Islet precursor cell (in vitro differentiated cells): ENCODE measurements around the gene MYADML2.
A peak's percentile ranks its signal among the peaks of the same experiment; 100 is the strongest.

Experiments
- DNase-seq: peaks from one replicate; pipeline ENCODE4 v3.0.0-alpha.2; 2018

Gene MYADML2

DNA sequence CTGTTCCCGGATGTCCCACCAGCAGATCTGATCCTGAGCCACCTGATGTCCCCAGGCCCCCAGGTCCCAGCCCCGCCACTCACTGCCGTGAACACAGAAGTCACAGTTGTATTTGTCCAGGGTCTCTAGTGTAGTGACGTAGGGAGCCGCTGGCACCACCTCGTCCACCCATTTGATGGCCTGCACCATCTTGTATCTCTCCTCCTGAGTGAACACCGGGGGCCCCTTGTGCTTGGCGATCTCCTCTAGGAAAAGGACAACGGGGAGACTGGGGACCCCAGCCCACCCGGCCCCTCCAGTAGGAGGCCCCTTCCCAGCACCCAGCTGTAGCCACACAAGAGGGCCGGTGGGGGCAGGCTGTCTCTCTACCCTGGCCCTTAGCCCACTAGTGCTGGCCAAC is 38.2 kb downstream of the MYADML2 start:
- DNase-seq = no peak

DNA sequence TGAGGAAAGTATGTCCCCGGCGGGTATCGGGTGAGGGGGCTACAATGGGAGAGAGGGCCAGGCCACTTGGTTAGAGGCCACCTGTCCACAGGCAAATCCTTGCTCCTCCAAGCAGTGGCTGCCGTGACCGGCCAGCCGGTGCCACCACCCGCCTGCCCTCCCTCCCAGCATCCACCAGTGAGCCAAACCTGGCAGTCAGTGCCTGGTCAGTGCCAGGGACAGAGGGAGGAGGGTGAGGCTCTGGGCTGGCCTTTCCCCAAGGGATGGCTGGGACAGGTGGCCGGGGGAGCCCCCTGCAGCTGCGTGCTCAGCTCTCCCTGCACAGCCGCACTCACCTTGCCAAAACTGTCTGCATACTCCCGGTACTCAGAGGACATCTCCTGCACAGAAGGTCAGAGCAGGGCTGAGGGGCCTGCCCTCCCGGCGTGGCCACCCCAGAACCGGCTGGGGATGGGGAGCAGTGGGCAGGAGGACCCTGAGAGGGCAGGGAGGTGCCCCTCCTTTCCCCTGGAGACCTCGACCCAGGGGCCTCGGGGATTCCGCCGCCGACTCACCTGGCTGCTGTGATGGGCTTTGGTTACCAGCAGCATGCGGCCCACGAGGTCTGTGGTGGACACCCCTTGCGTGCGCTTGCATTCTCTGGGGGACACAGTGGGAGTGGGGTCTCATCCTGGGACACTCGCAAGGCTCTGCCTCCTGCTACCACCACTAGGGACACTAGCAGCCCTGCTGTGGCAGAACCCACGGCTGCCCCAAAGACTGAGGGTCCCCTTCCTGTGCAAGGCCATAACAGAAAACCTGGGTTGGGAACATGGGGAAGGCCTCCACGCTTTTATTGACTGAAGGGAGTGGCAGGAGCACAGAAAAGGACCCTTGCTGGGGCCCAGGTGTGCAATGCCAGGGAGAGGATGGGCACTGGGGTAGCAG is 39.6 kb downstream of the MYADML2 start:
- DNase-seq = no peak

DNA sequence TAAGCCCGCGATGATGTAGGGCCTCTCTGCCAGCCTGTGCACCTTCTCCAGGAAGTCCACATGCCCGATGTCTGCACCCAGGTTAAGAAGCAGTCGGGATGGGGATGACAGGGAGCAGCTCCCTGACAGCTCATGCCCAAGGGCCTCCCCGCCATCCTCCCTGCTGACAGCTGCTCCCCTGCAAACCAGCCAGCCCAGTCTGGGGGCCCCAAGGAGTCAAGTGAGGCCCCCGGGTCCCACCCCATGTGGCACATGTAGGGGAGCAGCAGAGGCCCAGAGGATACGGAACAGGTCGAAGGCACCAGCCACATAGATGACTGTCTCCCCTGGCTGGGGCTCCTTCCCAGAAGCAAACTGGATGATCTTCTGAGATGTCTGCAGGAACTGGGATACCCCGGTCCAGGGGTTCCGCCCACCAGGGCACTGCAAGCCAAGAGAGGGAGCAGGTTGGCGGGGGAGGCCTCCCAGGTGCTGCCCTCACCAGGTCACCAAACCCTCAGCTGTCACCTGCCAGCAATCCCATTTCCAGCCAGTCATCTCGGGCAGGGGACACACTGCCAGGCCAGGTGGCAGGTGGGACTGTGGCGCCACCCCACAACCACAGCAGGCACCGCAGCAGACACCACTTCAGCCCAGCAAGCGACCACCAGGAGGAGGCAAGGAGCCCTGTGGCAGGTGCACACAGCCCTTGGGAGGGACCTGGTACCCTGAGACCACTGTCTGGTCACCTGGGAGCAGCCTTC is 40.4 kb downstream of the MYADML2 start:
- no peak for DNase-seq

DNA sequence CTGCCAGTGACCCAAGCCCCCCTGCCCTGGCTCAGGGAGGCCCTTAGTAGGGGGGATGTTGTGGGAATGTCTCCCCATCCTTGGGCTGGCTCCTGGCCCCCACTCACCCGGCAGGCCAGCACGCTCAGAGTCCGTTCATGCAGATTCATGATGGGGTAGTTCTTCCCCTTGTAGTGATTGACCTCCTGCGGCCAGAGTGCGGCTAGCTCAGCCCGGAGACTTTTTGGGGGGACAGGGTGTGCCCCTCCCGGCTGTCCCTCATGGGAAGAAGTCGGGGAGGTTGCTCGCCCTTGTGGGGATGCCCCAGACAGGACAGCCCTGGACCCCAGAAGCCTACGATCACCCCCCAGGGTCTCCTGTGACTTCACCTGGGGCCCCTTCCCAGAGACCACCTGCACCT is 41.0 kb downstream of the MYADML2 start:
- no peak for DNase-seq

DNA sequence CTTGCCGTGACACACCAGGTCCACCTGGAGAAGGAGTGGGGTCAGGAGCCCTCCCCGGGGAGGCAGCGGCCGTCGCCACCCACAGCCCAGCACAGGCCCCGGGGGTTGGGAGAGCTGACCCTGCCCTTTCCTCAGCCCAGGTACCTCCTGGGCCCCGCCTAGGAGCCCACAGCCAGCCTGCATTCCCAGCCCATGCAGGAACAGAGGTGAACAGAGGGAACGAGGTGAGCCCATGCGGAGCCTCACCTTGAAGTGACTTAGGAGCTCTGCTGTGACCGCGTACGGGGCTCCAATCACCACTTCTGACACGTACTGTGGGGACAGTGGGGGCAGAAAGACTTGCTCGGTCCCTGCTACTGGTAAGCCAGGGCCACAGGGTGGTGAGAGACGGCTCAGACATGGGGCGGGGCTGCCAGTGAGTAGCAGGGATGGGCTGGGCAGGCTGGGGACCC is 41.6 kb downstream of the MYADML2 start:
- no peak for DNase-seq

DNA sequence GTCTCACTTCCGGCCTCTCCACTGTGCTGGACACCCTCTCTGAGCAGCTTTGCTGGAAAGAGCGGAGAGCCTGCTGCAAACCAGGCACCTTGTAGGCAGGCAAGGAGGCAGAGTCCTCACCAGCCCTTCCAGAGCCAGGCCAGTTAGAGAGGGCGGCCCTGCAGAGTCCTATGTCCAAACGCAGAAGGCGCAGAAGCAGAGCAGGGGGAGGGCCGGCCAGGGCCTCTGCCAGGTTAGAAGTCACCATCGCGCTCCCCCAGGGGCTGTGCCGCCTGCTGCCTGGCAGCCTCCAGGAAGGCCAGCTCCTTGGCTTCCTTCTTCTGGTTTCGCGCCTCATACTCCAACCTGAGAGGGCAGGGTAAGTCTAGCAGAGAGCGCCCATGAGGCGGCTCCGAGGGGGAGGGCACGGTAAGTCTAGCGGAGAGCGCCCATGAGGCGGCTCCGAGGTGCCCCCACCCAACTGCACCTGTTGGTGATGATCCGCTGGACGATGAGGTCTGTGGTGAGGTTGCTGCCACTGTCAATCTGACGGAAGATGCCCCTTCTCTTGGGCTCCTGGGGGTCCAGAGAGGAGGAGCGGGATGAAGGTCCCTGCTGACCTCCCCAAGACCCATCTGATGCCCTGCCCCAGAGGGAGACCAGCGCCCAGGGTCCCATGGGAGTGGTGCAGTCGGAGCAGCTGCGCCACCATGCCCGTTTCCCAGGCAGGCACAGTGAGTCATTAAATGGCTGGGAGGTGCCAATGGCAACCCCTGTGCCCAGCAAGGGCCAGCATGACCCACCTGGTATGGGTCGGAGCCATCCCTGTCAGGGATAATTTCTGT is 42.2 kb downstream of the MYADML2 start:
- no peak for DNase-seq

DNA sequence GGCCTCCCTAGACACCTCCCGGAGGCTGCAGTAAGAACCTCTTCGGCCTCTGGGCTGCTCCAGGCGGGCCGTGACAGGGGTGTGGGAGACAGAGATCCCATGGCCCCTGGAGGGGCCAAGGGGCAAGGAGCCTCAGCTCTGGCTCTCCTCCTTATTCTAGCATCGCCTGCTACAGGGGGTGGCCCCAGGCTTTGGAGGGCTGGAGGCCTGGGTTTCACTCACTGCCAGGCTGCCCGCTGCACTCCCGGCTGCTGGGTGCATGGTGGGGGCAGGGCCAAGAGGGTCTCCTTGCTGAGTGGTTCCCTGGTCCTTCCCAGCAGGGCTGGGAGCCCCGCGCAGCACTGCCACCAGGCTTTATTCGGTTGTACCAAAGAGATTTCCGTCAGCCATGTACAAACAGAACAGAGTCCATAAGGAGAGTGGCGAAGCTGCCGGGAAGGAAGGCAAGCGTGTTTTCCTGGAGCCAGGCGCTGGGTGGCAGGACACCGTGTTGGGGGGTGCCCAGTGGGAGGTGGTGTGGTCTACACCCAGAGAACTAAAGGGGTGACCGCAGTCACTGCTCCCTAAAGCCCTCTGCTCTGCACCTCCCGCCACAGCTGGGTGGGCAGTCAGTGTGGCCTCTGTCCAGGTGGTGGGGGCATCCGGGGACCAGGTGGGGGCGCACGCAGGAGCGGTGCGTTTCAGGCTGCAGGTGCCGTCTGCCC is 43.0 kb downstream of the MYADML2 start:
- DNase-seq = no peak

DNA sequence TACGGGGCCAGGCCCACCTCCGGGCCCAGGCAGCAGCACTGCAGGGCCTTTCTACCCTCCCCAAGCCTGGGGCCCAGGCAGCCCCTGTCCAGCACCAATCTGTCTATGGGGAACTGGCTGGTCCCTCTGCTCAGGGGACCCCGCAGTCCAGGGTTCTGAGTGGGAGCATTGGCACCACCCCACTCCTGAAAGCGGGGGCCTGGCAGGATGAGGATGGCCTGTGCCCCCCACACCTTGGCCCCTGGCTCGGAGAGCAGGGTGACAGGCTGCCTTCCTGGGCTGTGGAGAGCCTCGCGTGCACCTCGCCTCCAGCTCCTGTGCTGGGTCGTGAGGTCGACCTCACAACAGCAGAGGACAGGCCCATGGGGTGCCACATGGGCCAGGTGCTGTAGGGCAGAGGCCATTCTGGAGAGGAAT is 43.6 kb downstream of the MYADML2 start:
- no peak for DNase-seq

DNA sequence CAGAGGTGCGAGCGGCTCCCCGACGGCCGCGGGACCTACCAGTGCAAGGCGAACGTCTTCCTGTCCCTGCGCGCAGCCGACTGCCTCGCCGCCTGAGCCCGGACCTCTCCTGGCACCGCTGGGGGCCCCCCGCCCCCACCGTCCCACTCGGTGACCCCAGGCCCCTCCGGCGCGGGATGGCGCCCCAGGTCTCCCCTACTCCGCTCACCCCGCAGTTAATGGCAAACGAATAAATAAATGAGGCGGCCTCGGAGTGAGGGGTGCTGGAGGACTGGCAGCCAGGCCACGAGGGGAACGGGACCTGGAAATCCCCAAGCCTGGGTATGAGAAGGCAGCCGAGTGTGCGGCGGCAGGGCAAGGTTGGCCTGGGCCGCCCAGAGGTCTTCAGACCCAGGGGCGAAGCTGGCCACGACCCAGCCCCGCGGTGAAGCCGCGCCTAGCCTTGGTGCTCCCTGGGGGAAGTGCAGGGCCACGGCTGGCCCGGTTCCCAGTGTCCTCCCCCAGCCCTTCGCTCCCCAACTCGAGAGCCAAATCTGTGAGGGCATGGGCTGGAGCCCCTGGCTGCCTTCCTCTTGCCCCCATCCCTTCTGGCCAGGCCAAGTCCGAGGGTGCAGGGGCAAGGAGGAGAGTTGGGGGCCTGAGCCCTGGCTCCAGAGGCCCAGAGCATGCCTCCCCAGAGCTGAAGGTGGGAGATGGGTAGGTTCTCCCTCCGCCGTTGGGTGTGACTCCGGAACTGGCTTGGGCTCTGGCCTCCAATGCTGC is 44.2 kb downstream of the MYADML2 start:
- no peak for DNase-seq

DNA sequence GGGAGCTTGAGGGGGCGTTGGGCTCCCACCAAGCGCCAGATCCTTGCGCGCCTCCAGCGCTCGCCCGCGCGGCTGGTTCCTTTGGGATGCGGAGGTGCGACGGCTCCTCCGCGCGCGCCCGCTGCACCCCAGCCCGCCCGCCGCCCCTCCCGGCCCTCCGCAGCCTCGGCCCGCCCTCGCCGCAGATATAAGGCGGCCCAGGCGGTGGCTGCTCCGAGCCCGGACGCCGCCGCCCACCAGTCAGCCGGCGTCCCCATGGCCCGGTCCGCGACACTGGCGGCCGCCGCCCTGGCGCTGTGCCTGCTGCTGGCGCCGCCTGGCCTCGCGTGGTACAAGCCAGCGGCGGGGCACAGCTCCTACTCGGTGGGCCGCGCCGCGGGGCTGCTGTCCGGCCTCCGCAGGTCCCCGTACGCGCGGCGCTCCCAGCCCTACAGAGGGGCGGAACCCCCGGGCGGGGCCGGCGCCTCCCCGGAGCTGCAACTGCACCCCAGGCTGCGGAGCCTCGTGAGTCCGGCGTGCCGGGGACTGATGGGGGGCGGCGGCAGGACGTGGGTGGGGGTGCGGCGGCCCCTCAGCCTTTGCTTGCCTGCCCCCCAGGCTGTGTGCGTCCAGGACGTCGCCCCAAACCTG is 44.9 kb downstream of the MYADML2 start, which contains the start of gene NPB:
NPB (plus strand) TSS at position 216 of the 630 bp plus-strand sequence; CDS start at position 256, 40 bp downstream.
- DNase-seq = no peak

DNA sequence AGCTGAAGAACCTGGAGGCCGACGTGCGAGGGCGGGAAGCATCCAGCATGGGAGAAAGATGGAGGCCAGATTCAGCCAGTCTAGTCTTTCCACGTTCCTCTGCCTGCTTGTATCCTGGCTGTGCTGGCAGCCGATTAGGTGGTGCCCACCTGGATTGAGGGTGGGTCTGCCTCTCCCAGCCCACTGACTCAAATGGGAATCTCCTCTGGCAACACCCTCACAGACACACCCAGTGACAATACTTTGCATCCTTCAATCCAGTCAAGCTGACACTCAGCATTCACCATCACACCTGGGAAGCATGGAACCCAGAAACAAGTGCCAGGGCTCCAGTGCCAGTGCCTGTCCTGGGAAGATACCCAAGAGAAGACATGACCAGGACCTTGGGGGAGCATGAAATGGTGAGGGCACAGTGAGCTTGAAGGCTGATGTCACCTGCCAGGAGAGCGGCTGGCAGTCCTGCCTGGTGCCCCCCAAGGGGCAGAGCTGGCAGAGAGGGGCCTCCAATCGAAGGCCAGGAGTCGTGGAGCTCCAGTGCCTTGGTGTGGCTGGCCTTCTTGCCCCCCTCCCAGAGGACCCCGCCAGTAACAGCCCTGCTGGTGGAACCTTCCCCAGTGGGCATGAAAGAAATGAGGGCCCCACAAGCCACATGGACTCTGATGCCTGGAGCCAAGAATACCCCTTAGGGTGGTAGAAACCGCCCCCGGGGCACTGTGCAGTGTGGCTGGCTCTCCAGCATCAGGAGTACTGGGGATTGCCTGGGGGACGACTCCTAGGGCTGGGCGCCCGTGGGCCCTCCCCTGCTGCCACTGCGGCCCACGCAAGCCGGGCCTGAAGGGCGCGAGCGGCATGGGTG is 45.6 kb downstream of the MYADML2 start:
- no peak for DNase-seq

DNA sequence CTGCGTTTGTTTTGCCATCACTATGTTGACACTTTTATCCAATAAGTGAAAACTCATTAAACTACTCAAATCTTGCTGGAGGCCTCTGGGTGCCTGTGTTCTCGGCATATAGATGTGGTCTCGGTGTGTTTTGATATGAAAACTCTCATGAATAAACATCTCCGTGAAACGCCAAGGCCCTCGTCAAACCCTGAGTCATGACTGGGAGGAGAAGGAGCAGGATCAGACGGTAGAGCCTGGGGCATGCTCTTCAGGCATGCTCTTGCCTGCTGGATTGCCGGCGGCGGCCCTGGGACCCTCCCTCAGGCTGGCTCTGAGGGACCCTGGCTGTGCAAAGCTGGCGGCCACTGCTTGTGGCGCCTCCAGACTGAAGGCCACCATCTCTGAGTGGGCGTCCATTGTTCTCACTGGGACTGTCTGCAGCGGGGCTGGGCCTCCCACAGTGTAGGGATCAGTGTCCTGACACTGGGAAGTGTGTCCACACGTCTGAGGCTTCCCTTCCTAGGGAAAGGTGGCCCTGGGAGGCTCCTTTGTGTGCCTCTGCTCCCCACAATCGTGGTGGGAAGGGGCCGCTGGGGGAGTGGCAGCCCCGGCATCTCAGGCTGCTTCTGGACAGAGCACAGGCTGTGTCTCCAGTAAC is 46.7 kb downstream of the MYADML2 start:
- DNase-seq = no peak

DNA sequence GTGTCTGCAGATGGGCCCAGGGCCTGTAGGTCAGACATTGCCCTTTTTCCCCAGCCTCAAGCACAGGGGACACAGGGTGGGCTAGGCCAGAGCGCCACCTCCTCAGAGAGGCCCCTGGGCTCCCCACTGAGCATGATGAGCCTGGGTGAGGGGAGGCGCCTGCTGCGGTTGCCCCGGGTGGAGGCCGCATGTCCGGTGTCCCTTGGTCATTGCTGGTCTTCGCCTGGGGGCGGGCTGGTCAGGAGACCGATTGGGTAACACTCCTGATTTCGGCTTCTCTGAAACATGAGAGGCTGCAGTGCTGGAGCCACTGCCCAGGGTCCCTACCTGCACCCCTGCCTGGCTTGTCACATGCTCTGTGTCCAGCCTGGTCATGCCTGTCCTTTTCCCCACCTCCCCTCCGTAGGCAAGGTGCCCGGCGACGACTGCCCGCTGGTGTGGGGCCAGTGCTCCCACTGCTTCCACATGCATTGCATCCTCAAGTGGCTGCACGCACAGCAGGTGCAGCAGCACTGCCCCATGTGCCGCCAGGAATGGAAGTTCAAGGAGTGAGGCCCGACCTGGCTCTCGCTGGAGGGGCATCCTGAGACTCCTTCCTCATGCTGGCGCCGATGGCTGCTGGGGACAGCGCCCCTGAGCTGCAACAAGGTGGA is 47.4 kb downstream of the MYADML2 start:
- no peak for DNase-seq

DNA sequence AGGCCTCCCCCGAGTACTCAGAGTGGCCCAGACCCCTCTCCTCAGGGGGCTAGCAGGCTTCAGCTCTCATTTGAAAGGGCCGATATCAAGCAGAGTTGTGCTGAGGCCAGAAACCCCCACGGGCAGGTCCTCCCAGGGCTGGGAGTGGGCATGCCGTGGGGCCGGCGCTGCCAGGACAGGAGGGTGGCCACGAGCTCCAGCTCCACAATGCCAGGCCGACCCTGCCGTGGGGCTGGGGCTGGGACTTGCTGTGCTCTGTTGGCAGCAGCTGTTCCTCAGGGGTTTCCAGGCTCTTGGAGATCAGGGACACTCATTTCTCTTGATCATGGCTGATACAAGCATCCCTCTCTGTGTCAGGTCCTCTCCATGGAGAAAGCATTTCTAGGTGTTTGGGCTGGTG is 48.1 kb downstream of the MYADML2 start:
- no peak for DNase-seq

DNA sequence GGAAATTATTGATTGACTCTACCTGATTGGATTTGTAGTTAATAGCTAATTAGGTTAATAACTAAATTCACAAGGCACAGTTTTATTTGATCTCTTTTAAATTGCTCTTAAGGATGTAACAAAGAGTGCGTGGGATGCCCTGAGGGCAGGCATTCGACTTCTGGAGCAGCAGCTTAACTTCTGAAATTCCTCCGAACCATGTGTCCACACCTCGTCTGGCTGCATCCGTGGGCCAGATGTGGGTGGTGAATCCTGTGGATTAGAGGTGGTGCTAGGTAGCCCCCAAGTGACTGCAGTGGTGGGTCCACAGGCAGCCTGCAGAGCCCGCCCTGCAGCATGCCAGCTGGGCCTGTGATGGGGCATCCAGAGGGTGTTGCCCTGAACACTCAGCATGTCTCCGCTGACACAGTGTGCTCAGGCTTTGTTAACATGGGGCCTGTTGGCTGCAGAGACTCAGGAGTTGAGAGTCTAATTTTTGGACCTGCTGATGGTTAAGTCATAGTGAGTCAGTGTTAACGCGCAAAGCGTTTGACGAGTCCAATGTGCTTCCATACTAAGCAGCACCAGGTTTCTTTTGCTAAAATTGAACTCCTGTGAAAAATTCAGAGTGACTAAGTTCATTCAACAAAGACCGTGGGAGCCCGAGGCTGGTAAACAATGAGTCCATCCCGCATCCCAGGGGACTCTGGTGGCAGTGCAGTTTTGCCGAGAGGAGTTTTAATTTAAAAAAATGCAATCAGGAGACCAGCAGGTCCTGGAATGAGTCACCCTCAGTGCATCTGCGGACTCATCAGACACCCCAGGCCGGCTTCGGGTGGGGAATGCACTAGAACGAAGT is 48.8 kb downstream of the MYADML2 start:
- peak; percentile 85 for DNase-seq

DNA sequence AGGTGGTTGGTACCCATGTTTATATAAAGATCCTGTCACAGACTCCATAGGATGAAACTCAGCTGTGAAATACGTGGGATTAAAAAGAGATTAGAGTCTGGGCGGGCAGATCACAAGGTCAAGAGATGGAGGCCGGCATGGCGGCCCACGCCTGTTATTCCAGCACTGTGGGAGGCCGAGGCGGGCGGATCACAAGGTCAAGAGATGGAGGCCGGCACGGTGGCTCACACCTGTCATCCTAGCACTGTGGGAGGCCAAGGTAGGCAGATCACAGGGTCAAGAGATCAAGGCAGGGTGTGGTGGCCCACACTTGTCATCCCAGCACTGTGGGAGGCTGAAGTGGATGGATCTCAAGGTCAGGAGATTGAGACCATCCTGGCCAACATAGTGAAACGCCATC is 51.6 kb downstream of the MYADML2 start:
- DNase-seq = no peak

DNA sequence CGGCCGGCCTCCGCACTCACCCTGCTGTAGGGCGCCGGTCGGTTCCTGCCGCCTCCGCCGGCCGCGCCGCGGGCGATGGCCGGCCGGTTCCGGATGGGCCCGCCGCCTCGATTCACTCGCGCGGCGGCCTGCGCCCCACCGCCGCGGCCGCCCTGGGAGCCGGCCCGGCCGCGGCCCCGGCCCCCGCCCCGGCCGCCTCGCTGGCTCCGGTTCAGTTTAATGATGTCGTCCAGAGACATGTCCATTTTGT is 55.8 kb downstream of the MYADML2 start:
- no peak for DNase-seq
